WTC11 (cell line): ENCODE measurements around the gene CNTN1. TPM values are rescaled to one million over a fixed set of nuclear protein-coding genes. Genes with fewer than 3 reads are reported as not detected.

Experiments used
- ATAC-seq: fragments of 200-7000 bp; cut with Tn5 transposase; 2 replicates; pipeline ENCODE4 v1.10.0; 2021; ENCODE audit warnings: mild to moderate bottlenecking, moderate library complexity
- CTCF ChIA-PET: fragments of 300-600 bp; sonication (Branson Sonifier 250); formaldehyde crosslinking; loops from one replicate; lab custom pipeline; 2021; ENCODE audit warnings: antibody characterized with exemption; lab: Charles Lee
- POLR2A ChIA-PET: fragments of 350-600 bp; sonication (Branson Sonifier 250); formaldehyde crosslinking; loops from one replicate; lab custom pipeline; 2021; ENCODE audit warnings: antibody characterized with exemption; lab: Charles Lee
- DNase-seq: peaks from one replicate; pipeline ENCODE4 v3.0.0; 2021; ENCODE audit warnings: low spot score
- H3K27ac Mint-ChIP-seq: 2 replicates; pipeline ENCODE4 v1.8.0; 2021; ENCODE audit warnings: mixed read lengths
- H3K27me3 Mint-ChIP-seq: 2 replicates; pipeline ENCODE4 v1.8.0; 2021; ENCODE audit warnings: low read depth, mild to moderate bottlenecking, moderate library complexity, mixed read lengths
- H3K36me3 Mint-ChIP-seq: 2 replicates; pipeline ENCODE4 v1.8.0; 2021; ENCODE audit warnings: mixed read lengths
- H3K4me1 Mint-ChIP-seq: 2 replicates; pipeline ENCODE4 v1.8.0; 2022; ENCODE audit warnings: mixed read lengths
- H3K4me3 Mint-ChIP-seq: 2 replicates; pipeline ENCODE4 v1.8.0; 2021; ENCODE audit warnings: mild to moderate bottlenecking, moderate library complexity, mixed read lengths
- H3K9me3 Mint-ChIP-seq: 2 replicates; pipeline ENCODE4 v1.8.0; 2021; ENCODE audit warnings: mixed read lengths
- AR ChIP-seq: fragments of 250-450 bp; sonication (Bioruptor Pico); IDR thresholded peaks from 2 replicates; pipeline ENCODE4 v1.9.0; 2021; ENCODE audit warnings: mild to moderate bottlenecking
- CDX4 ChIP-seq: fragments of 250-450 bp; sonication (Bioruptor Pico); IDR thresholded peaks from 2 replicates; pipeline ENCODE4 v1.9.0; 2021; ENCODE audit warnings: moderate library complexity, mild to moderate bottlenecking, inconsistent platforms, borderline replicate concordance
- CREM ChIP-seq: sonication (generic); formaldehyde crosslinking; IDR thresholded peaks from 2 replicates; pipeline ENCODE4 v1.8.1; 2022; ENCODE audit warnings: mild to moderate bottlenecking, missing genetic modification reagents, moderate library complexity
- EMX1 ChIP-seq: fragments of 250-450 bp; sonication (Bioruptor Pico); IDR thresholded peaks from 2 replicates; pipeline ENCODE4 v1.8.0; 2021; ENCODE audit warnings: mild to moderate bottlenecking
- ERG ChIP-seq: fragments of 250-450 bp; sonication (Bioruptor Pico); IDR thresholded peaks from 2 replicates; pipeline ENCODE4 v1.8.0; 2021; ENCODE audit warnings: mild to moderate bottlenecking
- ESRRA ChIP-seq: sonication (generic); formaldehyde crosslinking; IDR thresholded peaks from 2 replicates; pipeline ENCODE4 v1.8.1; 2022; ENCODE audit warnings: mild to moderate bottlenecking, missing genetic modification reagents, borderline replicate concordance
- ETV6 ChIP-seq: sonication (generic); formaldehyde crosslinking; IDR thresholded peaks from 2 replicates; pipeline ENCODE4 v1.8.1; 2022; ENCODE audit warnings: mild to moderate bottlenecking, missing genetic modification reagents
- FOXP4 ChIP-seq: sonication (generic); formaldehyde crosslinking; IDR thresholded peaks from 2 replicates; pipeline ENCODE4 v1.8.0; 2022; ENCODE audit warnings: mild to moderate bottlenecking, missing genetic modification reagents
- GRHL2 ChIP-seq: fragments of 250-450 bp; sonication (Bioruptor Pico); IDR thresholded peaks from 2 replicates; pipeline ENCODE4 v1.8.0; 2022; ENCODE audit warnings: mild to moderate bottlenecking, moderate library complexity; ENCODE audit not compliant: insufficient replicate concordance, severe bottlenecking
- NR2C2 ChIP-seq: sonication (generic); formaldehyde crosslinking; IDR thresholded peaks from 2 replicates; pipeline ENCODE4 v1.8.0; 2022; ENCODE audit warnings: mild to moderate bottlenecking, missing genetic modification reagents
- PRRX2 ChIP-seq: fragments of 250-450 bp; sonication (Bioruptor Pico); IDR thresholded peaks from 2 replicates; pipeline ENCODE4 v1.8.0; 2021; ENCODE audit warnings: mild to moderate bottlenecking
- SOX15 ChIP-seq: fragments of 250-450 bp; sonication (Bioruptor Pico); IDR thresholded peaks from 2 replicates; pipeline ENCODE4 v1.9.0; 2021; ENCODE audit warnings: mild to moderate bottlenecking
- ZNF532 ChIP-seq: fragments of 250-450 bp; sonication (Bioruptor Pico); IDR thresholded peaks from 2 replicates; pipeline ENCODE4 v1.9.0; 2021; ENCODE audit warnings: mild to moderate bottlenecking, borderline replicate concordance
- total RNA-seq: library from RNA; stranded (reverse); gene quantifications from 3 replicates; pipeline ENCODE4 v1.2.3, GENCODE V29; 2021
- TF ChIP-seq, protein P1 (sequence below): sonication (generic); formaldehyde crosslinking; IDR thresholded peaks from 2 replicates; pipeline ENCODE4 v1.8.1; 2023; ENCODE audit warnings: mild to moderate bottlenecking, missing genetic modification reagents, borderline replicate concordance
- TF ChIP-seq, protein P2 (sequence below): sonication (generic); formaldehyde crosslinking; IDR thresholded peaks from 2 replicates; pipeline ENCODE4 v1.8.1; 2023; ENCODE audit warnings: mild to moderate bottlenecking, missing genetic modification reagents, moderate library complexity
- TF ChIP-seq, protein P3 (sequence below): sonication (generic); formaldehyde crosslinking; IDR thresholded peaks from 2 replicates; pipeline ENCODE4 v1.8.0; 2022; ENCODE audit warnings: mild to moderate bottlenecking, missing genetic modification reagents
- TF ChIP-seq, protein P4 (sequence below): fragments of 250-450 bp; sonication (Bioruptor Pico); IDR thresholded peaks from 2 replicates; pipeline ENCODE4 v1.9.0; 2021; ENCODE audit warnings: mild to moderate bottlenecking

CNTN1 gene
- total RNA-seq, 1 experiment from 2014 or later = 16.9 TPM

DNA sequence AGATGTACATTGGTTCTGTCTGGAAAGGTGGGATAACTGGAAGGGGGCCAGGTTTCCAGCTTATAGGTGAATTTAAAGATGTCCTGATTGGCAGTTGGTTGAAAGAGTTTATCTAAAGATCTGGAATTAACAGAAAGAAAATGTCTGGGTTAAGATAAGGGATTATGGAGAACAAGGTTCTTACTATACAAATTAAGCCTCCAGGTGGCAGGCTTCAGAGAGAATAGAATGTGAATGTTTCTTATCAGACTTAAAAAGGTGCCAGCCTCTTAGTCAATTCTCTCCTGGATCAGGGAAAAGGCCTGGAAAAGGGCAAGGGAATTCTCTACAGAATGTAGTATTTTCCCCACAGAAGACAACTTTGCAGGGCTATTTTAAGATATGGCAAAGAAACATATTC, 53.1 kb downstream of the CNTN1 start:
- Mint-ChIP-seq H3K27me3 (no peaks in the 10 kb centered on the region), H3K4me3 (no peak overlapping the region), H3K27ac (no peak overlapping the region), H3K36me3 (peaks cover 10% of the 10 kb centered on the region), H3K9me3 (peaks cover 22% of the 10 kb centered on the region), H3K4me1 (peaks cover 25% of the 10 kb centered on the region)
- DNase-seq (no peak), ATAC-seq (peak; percentile 59; the same call in 1 of the 2 replicates)
- ChIA-PET CTCF (interaction anchor here (0.6 to 1.0 kb wide), 3 partner anchors 10 to 57 kb away, joined by 3 to 5 read pairs (median 3); no protein-coding TSS in a partner anchor), POLR2A (no interaction called here)
- TF ChIP-seq PRRX2 (CRISPR knock-in tag) (no peak), FOXP4 (CRISPR knock-in tag) (no peak), CDX4 (CRISPR knock-in tag) (no peak), ERG (CRISPR knock-in tag) (no peak), NR2C2 (CRISPR knock-in tag) (no peak), GRHL2 (CRISPR knock-in tag) (no peak), ZNF532 (CRISPR knock-in tag) (no peak), SOX15 (CRISPR knock-in tag) (no peak), ESRRA (no peak), CREM (no peak), ETV6 (CRISPR knock-in tag) (no peak), EMX1 (no peak), AR (CRISPR knock-in tag) (no peak)
- TF ChIP-seq, protein P1, sequence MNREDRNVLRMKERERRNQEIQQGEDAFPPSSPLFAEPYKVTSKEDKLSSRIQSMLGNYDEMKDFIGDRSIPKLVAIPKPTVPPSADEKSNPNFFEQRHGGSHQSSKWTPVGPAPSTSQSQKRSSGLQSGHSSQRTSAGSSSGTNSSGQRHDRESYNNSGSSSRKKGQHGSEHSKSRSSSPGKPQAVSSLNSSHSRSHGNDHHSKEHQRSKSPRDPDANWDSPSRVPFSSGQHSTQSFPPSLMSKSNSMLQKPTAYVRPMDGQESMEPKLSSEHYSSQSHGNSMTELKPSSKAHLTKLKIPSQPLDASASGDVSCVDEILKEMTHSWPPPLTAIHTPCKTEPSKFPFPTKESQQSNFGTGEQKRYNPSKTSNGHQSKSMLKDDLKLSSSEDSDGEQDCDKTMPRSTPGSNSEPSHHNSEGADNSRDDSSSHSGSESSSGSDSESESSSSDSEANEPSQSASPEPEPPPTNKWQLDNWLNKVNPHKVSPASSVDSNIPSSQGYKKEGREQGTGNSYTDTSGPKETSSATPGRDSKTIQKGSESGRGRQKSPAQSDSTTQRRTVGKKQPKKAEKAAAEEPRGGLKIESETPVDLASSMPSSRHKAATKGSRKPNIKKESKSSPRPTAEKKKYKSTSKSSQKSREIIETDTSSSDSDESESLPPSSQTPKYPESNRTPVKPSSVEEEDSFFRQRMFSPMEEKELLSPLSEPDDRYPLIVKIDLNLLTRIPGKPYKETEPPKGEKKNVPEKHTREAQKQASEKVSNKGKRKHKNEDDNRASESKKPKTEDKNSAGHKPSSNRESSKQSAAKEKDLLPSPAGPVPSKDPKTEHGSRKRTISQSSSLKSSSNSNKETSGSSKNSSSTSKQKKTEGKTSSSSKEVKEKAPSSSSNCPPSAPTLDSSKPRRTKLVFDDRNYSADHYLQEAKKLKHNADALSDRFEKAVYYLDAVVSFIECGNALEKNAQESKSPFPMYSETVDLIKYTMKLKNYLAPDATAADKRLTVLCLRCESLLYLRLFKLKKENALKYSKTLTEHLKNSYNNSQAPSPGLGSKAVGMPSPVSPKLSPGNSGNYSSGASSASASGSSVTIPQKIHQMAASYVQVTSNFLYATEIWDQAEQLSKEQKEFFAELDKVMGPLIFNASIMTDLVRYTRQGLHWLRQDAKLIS (CRISPR knock-in tag) = no peak
- TF ChIP-seq, protein P2, sequence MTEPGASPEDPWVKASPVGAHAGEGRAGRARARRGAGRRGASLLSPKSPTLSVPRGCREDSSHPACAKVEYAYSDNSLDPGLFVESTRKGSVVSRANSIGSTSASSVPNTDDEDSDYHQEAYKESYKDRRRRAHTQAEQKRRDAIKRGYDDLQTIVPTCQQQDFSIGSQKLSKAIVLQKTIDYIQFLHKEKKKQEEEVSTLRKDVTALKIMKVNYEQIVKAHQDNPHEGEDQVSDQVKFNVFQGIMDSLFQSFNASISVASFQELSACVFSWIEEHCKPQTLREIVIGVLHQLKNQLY (CRISPR knock-in tag) = no peak
- TF ChIP-seq, protein P3, sequence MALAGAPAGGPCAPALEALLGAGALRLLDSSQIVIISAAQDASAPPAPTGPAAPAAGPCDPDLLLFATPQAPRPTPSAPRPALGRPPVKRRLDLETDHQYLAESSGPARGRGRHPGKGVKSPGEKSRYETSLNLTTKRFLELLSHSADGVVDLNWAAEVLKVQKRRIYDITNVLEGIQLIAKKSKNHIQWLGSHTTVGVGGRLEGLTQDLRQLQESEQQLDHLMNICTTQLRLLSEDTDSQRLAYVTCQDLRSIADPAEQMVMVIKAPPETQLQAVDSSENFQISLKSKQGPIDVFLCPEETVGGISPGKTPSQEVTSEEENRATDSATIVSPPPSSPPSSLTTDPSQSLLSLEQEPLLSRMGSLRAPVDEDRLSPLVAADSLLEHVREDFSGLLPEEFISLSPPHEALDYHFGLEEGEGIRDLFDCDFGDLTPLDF (CRISPR knock-in tag) = no peak
- TF ChIP-seq, protein P4, sequence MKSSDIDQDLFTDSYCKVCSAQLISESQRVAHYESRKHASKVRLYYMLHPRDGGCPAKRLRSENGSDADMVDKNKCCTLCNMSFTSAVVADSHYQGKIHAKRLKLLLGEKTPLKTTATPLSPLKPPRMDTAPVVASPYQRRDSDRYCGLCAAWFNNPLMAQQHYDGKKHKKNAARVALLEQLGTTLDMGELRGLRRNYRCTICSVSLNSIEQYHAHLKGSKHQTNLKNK (CRISPR knock-in tag) = no peak
